MM.1S (cell line): Measurements from ENCODE around the gene NMNAT2.

Source experiments
- CTCF ChIP-seq: fragments of 300-600 bp; sonication (generic); IDR thresholded peaks from 2 replicates; pipeline ENCODE4 v1.5.1; 2016; ENCODE audit warnings: antibody characterized with exemption, low read length, mixed read lengths
- EZH2 ChIP-seq: fragments of 300-600 bp; sonication (generic); optimal IDR thresholded peaks from 2 replicates; pipeline ENCODE3; 2017; ENCODE audit warnings: low read depth, mild to moderate bottlenecking, antibody characterized with exemption, low read length, mixed read lengths

- TF ChIP-seq CTCF (no peak), EZH2 (no peak)
Measured at GRCh38 chr1:183296782-183297181, 121.4 kb downstream of the NMNAT2 start.
